Measurements from ENCODE around the gene CLEC11A.
A peak's percentile ranks its signal among the peaks of the same experiment; 100 is the strongest.

CLEC11A gene

DNA sequence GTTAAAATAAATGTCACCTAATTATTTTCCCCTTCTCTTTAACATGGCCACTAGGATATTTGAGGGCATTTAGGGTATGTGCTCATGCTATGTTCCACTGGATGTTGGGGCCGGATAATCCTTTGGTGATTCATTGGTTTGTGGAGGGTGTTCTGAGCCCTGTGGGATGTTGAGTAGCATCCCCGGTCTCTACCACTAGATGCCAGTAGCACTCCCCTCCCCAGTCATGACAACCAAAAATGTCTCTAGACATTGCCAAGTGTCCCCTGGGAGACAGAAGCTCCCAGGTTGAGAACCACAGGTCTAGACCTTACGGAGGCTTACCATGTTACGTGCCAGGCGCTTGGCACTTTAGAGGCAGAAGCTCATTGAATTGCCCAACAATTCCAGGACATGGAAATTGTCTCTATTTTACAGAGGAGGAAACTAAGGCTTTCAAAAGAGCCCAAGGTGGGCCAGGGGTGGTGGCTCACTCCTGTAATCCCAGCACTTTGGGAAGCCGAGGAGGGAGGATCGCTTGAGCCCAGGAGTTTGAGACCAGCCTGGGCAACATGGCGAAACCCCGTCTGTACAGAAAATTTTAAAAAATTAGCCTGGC lies 17.6 kb upstream of the CLEC11A start:
- peak; percentile 70 for DNase-seq (ENCODE audit: low spot score)

GRCh38 chr19:50706387-50706786 lies 16.8 kb upstream of the CLEC11A start:
- DNase-seq (ENCODE audit: low spot score): no peak

GRCh38 chr19:50708179-50708879 lies 14.8 kb upstream of the CLEC11A start:
- no peak for DNase-seq (ENCODE audit: low spot score)

- DNase-seq (ENCODE audit: low spot score): peak; percentile 62
Measured at GRCh38 chr19:50710094-50710493, 13.1 kb upstream of the CLEC11A start.

DNA sequence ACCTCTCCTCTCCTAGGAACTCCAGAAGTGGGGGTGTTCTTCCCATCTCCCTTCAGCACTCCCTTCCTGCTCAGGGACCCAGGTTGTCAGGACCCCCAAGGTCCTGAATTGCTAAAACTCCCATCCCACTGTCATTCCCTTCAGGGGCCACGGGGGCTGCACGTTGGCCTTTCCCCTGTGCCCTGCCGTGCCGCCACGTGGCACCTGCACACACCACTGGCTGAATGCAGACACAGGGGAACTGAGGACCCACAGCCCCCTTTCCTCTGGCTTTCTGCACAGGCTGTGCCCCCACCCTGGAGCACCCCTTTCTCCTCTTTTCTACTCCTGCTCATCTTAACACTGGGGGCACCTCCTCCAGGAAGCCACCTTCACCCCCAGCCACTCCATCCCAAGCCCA lies 12.6 kb upstream of the CLEC11A start:
- no peak for DNase-seq (ENCODE audit: low spot score)

DNA sequence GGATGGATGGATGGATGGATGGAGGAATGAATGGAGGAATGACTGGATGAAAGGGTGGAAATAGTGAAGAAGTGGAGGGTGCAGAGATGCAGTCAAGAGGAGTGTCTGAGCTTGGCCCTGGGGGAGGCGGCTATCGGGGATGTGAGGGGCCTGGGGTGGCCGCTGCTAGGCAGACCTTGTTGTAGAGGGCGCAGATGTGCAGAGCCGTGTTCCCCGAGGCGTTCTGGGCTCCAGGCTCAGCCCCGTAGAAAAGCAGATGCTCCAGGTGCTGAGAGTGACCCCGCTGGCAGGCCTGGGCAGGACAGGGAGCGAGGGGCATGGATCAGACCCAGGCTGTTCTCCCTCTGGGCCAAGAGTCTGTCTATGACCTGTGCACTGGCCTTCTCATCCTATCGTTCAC lies 12.0 kb upstream of the CLEC11A start:
- no peak for DNase-seq (ENCODE audit: low spot score)

DNA sequence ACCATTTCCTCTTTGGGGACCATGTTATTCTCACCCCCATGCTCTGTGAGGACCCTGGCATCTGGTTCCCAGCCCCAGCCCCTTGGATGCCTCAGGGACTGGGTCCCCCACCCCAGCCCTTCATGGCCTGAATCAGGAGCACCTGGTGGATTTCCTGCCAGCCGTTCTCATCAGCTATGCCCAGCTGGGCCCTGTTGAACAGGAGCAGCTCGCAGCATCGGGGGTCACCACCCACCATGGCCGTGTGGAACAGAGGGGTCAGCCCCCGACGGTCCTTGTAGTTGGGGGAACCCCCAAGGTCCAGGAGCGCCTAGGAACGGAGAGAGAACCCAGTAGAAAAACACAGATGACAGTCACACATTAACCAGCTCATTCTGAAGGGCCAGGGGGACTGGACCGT lies 11.4 kb upstream of the CLEC11A start:
- no peak for DNase-seq (ENCODE audit: low spot score)

- no peak for DNase-seq (ENCODE audit: low spot score)
Measured at GRCh38 chr19:50712833-50713232, 10.3 kb upstream of the CLEC11A start.

DNA sequence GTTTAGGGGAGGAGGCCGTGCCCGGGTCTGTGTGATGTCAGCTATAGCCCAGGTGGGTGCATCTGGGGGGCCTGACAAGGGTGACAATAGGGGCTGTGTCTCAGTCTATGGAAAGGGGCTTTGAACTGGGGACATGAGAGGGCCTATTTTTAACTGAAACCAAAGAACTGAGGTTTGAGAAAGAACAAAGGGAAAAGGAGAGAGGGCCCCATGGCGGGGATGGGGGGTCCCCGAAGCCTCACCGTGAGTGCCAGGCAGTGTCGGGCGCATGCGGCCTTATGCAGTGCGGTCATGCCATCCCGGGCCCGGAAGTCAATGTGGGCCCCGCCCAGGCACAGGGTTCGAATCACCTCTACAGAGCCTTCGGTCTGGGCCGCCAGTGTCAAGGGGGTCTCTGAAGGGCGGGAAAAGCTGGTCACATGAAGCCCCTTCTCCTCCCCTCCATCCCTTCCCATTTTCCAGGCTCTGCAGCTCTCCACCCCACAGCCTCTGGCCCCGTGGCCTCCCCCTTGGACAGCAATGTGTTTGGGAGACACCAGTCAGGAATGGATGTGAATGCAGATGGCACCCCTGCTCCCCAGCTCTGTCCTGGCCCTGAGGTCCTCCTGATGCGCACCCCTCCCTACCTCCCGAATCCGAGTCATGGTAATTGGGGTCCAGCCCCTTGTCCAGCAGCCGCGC lies 9.5 kb upstream of the CLEC11A start:
- DNase-seq (ENCODE audit: low spot score): no peak

DNA sequence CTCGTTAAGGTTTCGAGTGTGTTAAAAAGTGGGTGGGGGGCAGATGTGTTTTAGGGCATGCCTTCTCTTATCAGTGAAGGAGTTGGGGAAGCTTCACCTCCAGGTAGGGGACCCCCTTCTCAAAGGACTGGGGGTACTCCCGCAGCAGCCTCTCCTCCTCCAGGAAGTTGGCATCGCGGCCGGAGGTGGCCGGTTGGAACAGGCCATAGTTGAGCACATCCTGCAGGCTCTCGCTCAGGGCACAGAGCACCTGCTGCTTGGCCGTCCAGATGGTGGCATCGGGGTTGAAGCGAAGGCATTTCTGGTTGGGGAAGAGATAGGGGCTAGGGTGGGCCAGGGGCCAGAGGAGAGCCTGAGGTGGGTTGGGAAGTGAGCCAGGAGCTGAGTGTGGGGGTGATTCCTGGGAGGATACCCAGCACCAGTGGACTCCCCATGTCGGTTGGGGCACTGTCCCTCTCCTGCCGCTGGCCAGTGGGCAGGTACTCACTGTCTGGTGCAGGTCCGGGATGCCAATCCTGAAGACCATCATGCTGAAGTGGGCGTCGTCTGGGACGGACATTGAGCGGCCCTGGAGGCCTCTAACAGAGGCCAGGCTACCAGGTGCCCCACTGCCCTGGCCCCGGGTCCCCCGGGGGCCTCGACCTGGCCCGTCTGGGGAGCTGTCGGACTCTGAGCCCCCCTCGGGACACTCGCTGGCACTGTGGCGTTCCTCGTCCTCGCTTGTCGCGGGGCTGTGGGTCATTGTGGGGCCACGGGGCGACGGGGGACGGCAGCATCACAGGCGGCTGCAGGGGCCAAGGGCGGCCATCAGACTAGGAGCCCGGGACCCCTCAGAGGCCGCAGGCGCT lies 6.8 kb upstream of the CLEC11A start:
- no peak for DNase-seq (ENCODE audit: low spot score)

GRCh38 chr19:50717026-50717723 lies 6.0 kb upstream of the CLEC11A start:
- DNase-seq (ENCODE audit: low spot score): no peak

DNA sequence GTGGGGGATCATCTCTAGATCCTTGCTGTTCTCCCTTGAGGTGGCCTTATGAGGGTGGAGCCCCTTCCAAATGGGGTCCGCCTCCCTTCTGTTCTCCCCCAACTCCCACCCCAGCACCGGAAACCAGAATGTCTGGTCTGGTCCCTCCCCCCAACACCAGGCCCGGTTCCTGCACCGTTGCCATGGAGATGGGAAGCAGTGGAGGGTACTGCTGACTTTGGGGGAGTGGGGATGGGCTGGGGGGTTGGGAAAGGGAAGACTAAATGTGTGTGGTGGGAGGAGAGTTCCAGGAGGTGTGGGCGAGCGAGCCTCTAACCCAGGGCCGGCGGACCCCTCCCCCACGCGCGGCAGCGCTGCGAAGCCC lies 5.3 kb upstream of the CLEC11A start:
- DNase-seq (ENCODE audit: low spot score): no peak

- DNase-seq (ENCODE audit: low spot score): no peak
Measured at GRCh38 chr19:50718255-50719118, 4.7 kb upstream of the CLEC11A start.

DNA sequence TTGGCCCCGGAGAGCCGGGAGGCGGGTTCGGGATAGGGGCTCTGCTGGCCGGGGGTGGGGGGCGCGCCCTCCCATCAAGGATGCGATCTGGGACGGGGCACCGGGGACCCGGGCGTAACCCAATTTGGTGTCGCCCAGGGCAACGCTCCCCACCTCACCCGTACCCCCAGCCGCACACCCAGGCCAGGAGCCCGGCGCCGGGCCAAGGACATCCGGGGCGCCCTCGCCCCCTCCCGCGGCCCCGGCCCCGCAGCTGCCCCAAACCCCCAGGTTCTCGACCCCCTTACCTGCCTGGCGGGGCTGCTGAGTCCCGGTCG lies 4.1 kb upstream of the CLEC11A start:
- no peak for DNase-seq (ENCODE audit: low spot score)

DNA sequence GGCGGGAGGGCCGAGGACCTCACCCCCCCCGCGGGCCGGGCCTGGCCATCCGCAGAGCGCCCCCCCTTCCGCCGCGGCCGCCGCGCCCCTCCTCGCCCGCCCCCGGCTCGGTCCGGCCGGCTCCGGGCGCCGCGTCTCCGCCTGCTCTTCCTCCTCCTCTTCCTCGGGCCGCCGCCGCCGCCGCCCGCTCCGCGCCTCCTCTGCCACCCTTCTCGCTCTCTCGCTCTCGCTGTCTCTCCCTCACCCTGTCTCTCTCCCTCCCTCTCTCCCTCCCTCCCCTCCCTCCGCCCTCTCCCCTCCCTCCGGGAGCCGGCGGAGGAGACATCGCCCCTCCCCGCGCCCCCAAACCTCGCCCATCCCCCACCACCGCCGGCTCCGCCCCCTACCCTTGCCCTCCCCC lies 3.6 kb upstream of the CLEC11A start, which contains the start of gene SHANK1:
TSS of gene SHANK1 (minus strand) at position 237 of the 400 bp plus-strand sequence. CDS start 2,883 bp downstream, outside the sequence.
- no peak for DNase-seq (ENCODE audit: low spot score)

GRCh38 chr19:50720181-50720920 lies 2.8 kb upstream of the CLEC11A start:
- no peak for DNase-seq (ENCODE audit: low spot score)

DNA sequence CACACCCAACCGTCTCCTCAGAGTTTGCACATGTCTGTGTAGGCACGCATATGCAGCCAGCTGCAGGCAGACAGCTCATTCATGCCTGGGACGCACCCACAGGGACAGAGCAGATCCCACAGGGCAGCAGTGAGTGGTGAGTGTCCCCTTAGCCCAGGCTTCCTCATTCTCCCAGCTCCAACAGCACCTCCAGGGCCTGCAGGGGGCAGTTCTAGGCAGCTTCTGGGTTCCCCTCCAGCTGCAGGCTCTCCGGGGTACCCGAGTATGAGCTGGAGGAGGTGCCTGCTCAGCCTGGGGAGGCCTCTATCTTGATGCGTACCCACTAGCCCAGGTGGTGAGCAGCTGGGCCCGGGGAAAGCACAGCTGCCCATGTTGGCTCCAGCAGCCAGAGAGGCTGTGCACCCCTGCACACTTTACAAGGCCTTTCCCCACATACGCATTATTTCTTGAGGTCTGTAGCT lies 2.2 kb upstream of the CLEC11A start:
- DNase-seq (ENCODE audit: low spot score): no peak

GRCh38 chr19:50721441-50722137 lies 1.6 kb upstream of the CLEC11A start:
- DNase-seq (ENCODE audit: low spot score): no peak

- DNase-seq (ENCODE audit: low spot score): no peak
Measured at GRCh38 chr19:50722201-50723013, 757 bp upstream of the CLEC11A start.
